Activated CD8-positive, alpha-beta T cell treated with anti-CD3 and anti-CD28 coated beads for 36 hours (primary cell): ENCODE data around the gene STK38L. TPM values are rescaled to one million over a fixed set of nuclear protein-coding genes. Genes with fewer than 3 reads are reported as not detected.
A peak's percentile ranks its signal among the peaks of the same experiment; 100 is the strongest.

Source experiments
- ATAC-seq: fragments of 200-7000 bp; cut with Tn5 transposase; one replicate; pipeline ENCODE4 v1.10.0; 2021; ENCODE audit warnings: mild to moderate bottlenecking, moderate library complexity
- CTCF ChIA-PET: fragments of 350-600 bp; sonication (Branson Sonifier 250); formaldehyde crosslinking; loops from one replicate; lab custom pipeline; 2021; ENCODE audit warnings: antibody characterized with exemption; lab: Charles Lee
- POLR2A ChIA-PET: fragments of 350-600 bp; sonication (Branson Sonifier 250); formaldehyde crosslinking; loops from one replicate; lab custom pipeline; 2021; ENCODE audit warnings: antibody characterized with exemption; lab: Charles Lee
- DNase-seq: peaks from one replicate; pipeline ENCODE4 v3.0.0-alpha.2; 2020
- H3K27ac Mint-ChIP-seq: one replicate; pipeline ENCODE4 v1.8.0; 2021; ENCODE audit warnings: mild to moderate bottlenecking, mixed read lengths
- H3K27me3 Mint-ChIP-seq: one replicate; pipeline ENCODE4 v1.8.0; 2021; ENCODE audit warnings: mixed read lengths
- H3K36me3 Mint-ChIP-seq: one replicate; pipeline ENCODE4 v1.8.0; 2021; ENCODE audit warnings: low read depth, mixed read lengths
- H3K4me1 Mint-ChIP-seq: one replicate; pipeline ENCODE4 v1.8.0; 2021; ENCODE audit warnings: low read depth, mixed read lengths
- H3K4me3 Mint-ChIP-seq: one replicate; pipeline ENCODE4 v1.8.0; 2021; ENCODE audit warnings: mild to moderate bottlenecking, moderate library complexity, mixed read lengths
- H3K9me3 Mint-ChIP-seq: one replicate; pipeline ENCODE4 v1.8.0; 2021; ENCODE audit warnings: mixed read lengths
- CTCF ChIP-seq: fragments of 200-600 bp; IDR thresholded peaks from one replicate; pipeline ENCODE4 v1.8.0; 2022; ENCODE audit warnings: antibody characterized with exemption, mild to moderate bottlenecking
- intact Hi-C: fragments of 100-400 bp; cut with micrococcal nuclease; formaldehyde crosslinking; loops from one replicate; pipeline ENCODE4 v1.10.0; 2022
- total RNA-seq, 2 experiments: library from RNA; stranded (reverse); gene quantifications; one replicate each; pipeline ENCODE4 v1.2.3, GENCODE V29; 2021

The STK38L gene
- 10 to 100 TPM; 23.5 to 27.6 TPM for total RNA-seq

- peak within 1 kb of the TSS; percentile 94 for H3K4me3 Mint-ChIP-seq
- TF ChIP-seq CTCF, result no peak
- POLR2A ChIA-PET, result interaction anchor here (1.0 to 1.3 kb wide), 7 partner anchors 12 to 231 kb away, joined by 3 to 7 read pairs (median 4); no protein-coding TSS in a partner anchor
- H3K4me1 Mint-ChIP-seq, result peaks cover 40% of the 10 kb centered on the region
- H3K27me3 Mint-ChIP-seq, result no peaks in the 10 kb centered on the region
- CTCF ChIA-PET, result interaction anchor here (0.7 to 3.0 kb wide), 6 partner anchors 12 to 214 kb away, joined by 3 to 13 read pairs (median 4); no protein-coding TSS in a partner anchor
- H3K27ac Mint-ChIP-seq, result peak within 1 kb of the TSS; percentile 94
- H3K9me3 Mint-ChIP-seq, result peaks cover 3% of the 10 kb centered on the region
- H3K36me3 Mint-ChIP-seq, result peaks cover 12% of the 10 kb centered on the region
- intact Hi-C loops, result loop anchor here (2.0 to 10.0 kb wide), 2 partner anchors 65 to 229 kb away; partner anchors contain the start of gene TM7SF3
- DNase-seq (peak; percentile 99), ATAC-seq (peak; percentile 98)
Measured at GRCh38 chr12:27243804-27244688, at the start of gene STK38L. TSS of gene STK38L (plus strand) at chr12:27244286. CDS start at chr12:27297721, 53,435 bp downstream.

GRCh38 chr12:27194644-27195043 lies 49.4 kb upstream of the STK38L start:
- DNase-seq (no peak), ATAC-seq (no peak)
- Mint-ChIP-seq H3K36me3 (no peaks in the 10 kb centered on the region), H3K27me3 (no peaks in the 10 kb centered on the region), H3K27ac (no peak overlapping the region), H3K4me1 (peaks cover 3% of the 10 kb centered on the region), H3K4me3 (no peak overlapping the region), H3K9me3 (no peaks in the 10 kb centered on the region)
- no peak for TF ChIP-seq CTCF
- CTCF ChIA-PET, result no interaction called here
- intact Hi-C loops, result no loop called here
- POLR2A ChIA-PET, result no interaction called here

- Mint-ChIP-seq H3K27me3 (no peaks in the 10 kb centered on the region), H3K36me3 (no peaks in the 10 kb centered on the region), H3K4me3 (no peak overlapping the region), H3K9me3 (no peaks in the 10 kb centered on the region), H3K4me1 (peaks cover 9% of the 10 kb centered on the region), H3K27ac (no peak overlapping the region)
- ATAC-seq (no peak), DNase-seq (no peak)
- CTCF ChIA-PET, result no interaction called here
- POLR2A ChIA-PET, result no interaction called here
- TF ChIP-seq CTCF, result no peak
- intact Hi-C loops, result no loop called here
Measured at GRCh38 chr12:27198036-27198435, 46.0 kb upstream of the STK38L start.

- H3K27ac Mint-ChIP-seq, result no peak overlapping the region
- no peaks in the 10 kb centered on the region for H3K9me3 Mint-ChIP-seq
- peaks cover 9% of the 10 kb centered on the region for H3K4me1 Mint-ChIP-seq
- H3K36me3 Mint-ChIP-seq, result no peaks in the 10 kb centered on the region
- intact Hi-C loops, result no loop called here
- H3K4me3 Mint-ChIP-seq, result no peak overlapping the region
- CTCF ChIA-PET, result interaction anchor here (2.9 kb wide), 1 partner anchor 106 kb away, joined by 7 read pairs; no protein-coding TSS in a partner anchor
- DNase-seq (no peak), ATAC-seq (peak; percentile 65)
- no peak for TF ChIP-seq CTCF
- POLR2A ChIA-PET, result interaction anchor here (0.7 to 1.0 kb wide), 2 partner anchors 7 to 13 kb away, joined by 3 read pairs; no protein-coding TSS in a partner anchor
- no peaks in the 10 kb centered on the region for H3K27me3 Mint-ChIP-seq
Measured at GRCh38 chr12:27199638-27200300, 44.3 kb upstream of the STK38L start.
